Measurements from ENCODE around the gene MAPKAP1.

GRCh38 chr9:125432715-125433385 is 274.2 kb downstream of the MAPKAP1 start:
- TF ChIP-seq EZH2 (IDR thresholded peaks at IDR 0.05; ENCODE audit: borderline replicate concordance, insufficient read depth, low read length, poor library complexity, severe bottlenecking) (no peak), CTCF (IDR thresholded peaks at IDR 0.05; ENCODE audit: poor library complexity, severe bottlenecking) (no peak), MXI1 (conservative IDR thresholded peaks at IDR 0.05; ENCODE audit: poor library complexity, severe bottlenecking) (no peak), EP300 (conservative IDR thresholded peaks at IDR 0.05; ENCODE audit: poor library complexity, severe bottlenecking) (no peak), RAD21 (conservative IDR thresholded peaks at IDR 0.05) (no peak)
